ENCODE measurements around the gene SLC22A4.

SLC22A4 gene

DNA sequence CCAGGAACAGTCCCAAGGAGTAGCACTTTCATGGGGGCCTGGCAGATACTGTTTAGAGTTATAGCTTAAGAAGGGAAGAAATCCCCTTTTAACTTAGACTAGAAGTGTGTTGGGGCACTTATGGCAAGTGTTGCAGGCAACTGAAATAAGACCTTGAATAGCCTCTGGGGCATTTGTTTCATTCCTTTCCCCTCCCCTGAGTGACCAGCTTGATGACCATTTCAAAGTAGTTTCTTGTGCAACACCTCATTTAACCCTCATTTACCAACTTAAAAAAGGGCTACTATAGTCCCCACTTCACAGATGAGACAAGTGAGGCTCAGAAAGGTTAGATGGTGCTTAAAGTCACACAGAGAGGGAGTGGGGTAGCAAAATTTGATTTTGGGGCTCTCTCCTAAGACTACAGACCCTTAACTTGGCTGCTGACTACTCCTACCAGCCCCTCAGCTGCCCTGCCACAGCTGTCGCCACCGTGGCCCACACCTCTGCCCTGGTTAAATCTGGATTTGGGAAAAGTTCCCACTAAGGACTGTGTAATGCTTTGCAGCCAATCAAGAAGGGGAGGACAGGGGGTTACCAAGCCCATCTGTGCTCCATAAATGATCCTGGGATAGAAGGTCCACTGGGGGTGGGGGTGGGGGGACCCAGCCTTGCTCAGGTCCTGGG, 31.2 kb upstream of the SLC22A4 start:
- DNase-seq (ENCODE audit: low read depth): no peak

DNA sequence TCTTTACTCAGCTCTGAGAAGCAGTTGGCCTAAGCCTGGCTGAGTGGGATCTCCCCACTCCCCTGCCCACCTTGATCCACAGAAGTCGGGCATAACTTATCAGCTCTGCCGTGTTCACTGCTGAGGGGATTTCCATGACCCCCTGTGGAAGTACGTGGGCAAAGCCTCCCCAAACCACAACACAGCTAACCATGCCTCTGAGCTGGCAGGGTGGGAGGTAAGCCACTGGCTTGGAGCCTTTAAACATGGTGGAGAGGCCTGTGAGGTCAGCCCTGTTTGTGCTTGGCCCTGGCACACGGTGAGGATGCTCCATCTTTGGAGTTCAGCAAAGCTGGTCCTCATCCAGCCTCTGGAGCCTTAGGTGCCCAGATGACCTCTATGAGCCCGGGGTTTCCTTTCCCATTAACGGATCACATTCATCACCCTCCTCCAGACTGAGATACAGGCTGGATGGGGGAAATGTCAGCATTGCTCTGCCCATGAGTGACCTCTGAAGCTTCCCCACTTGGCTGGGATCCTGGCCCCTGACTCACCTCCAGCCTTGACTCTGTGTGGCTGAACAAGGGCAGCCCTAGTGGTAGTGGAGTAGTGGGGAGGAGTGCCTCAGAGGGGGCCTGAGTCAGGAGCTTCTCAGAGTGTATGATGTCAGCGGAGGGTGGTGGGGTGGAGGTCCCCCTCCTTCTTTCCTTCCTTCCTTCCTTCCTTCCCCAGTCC, 30.5 kb upstream of the SLC22A4 start:
- no peak for DNase-seq (ENCODE audit: low read depth)

DNA sequence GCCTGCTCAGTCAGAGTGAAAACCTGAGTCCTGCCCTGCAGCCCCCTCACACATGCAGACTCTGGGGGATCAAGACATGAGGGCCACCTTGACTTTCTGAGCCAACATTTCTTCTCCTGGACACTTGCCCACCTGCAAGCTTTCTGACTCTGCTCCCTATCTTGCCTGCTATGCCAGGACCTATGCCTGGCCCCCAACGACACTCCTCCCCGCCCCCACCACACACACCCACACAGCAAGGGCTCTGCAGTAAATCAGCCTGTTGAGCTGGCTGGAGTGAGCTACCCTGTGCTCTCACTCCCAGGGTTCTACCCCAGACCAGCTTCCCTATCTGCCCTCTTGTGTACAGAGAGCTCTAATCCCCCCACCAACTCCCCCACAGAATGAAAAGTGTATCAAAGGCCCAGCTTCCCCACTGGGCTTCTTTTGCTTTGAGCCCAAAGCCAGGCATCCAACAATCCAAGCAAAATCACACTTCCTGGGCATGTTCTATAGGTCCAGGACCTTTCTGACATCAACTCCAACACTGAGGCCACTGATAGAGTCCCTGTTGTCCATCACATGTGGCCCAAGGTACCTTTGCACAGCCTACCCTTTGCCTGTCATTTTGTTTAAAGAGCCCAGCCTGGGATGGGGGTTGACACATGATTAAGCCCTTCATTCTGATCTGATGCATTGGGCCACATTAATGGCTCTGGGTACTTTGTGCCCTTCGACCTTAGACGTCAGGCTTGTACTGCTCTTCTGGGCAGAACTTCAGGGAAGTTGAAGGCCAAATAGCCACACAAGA, 29.5 kb upstream of the SLC22A4 start:
- DNase-seq (ENCODE audit: low read depth): no peak

DNA sequence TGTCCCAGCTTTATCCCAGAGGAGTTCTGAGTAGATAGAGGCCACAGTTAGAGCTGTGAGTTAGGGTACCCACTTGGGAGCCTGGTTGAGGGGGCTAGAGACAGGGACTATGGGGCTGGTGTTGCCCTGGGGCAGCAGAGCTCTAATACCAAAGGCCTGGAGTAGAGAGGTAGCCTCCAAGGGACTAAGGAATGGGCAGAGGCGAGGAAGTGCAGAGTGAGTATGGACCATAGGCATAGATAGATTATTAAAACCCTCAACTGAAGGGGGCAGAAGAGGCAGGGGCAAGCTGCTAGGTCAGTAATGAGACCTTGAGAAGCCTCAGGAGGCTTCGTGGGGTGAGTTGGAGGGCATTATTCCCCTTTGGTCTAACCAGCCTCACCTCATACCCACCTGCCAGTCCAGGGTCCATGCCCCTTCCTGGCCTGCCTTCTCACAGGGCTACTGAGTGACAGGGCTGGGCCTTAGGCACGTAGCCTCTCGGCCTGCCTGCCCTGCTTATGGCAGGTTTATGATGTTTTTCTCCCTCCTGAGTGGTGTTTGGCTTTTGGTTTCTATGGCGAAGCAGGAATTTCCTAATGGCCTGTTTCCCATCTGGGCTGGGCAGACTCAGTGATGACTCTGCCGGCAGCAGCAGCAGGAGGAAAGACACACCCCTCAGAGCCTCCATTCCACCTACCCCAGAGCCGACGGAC, 28.7 kb upstream of the SLC22A4 start:
- no peak for DNase-seq (ENCODE audit: low read depth)

DNA sequence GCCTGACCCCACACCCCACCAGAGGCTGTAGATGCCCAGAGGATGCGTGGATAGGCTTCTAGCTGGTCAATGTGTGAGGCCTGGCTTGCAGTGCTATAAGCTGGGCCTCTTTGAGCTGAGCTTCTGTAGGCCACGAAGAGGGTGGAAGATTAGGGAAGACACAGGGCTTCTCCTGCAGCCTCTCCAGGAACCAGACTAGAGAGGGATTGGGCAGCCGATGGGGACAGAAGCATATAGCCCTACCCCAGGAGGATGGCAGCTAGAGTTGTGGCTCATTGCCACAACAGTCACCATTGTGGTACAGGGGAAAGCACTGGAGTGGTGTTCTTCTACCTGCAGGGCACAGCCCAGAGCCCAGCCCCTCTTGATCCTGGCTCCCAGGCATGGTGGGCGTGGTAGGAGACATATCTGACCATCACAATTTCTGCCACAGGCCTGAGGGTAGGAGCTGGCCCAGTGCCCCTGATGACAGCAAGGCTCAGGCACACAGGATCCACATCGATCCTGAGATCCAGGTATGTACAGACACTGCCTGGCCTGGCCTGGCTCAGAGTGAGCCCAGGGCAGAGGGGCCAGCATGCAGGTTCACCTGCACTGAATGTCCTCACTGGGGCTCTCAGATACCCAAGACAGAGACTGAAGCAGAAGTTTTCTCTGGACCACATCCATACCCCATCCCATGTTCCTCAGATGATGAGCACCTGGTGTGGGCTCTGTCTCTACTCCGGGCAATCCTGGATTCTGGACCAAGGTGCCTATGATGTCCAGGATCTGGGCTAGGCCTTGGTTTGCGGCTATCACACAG, 28.0 kb upstream of the SLC22A4 start:
- no peak for DNase-seq (ENCODE audit: low read depth)

DNA sequence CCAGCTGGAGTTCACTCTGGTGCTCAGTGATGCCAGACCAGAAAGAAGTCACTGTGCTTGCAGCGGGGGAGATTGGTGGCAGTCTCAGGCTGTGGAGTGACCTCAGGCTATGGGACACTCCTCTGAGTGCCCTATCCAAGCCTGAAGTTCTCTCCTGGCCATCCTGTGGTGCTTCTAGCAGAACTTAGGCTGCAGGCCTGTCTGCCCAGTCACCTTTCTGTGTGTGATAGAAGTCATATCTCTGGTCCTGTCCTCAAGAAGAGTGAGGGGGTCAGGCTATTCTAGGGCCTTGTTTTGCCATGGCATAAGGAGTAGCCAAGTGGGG, 27.4 kb upstream of the SLC22A4 start:
- DNase-seq (ENCODE audit: low read depth): no peak

DNA sequence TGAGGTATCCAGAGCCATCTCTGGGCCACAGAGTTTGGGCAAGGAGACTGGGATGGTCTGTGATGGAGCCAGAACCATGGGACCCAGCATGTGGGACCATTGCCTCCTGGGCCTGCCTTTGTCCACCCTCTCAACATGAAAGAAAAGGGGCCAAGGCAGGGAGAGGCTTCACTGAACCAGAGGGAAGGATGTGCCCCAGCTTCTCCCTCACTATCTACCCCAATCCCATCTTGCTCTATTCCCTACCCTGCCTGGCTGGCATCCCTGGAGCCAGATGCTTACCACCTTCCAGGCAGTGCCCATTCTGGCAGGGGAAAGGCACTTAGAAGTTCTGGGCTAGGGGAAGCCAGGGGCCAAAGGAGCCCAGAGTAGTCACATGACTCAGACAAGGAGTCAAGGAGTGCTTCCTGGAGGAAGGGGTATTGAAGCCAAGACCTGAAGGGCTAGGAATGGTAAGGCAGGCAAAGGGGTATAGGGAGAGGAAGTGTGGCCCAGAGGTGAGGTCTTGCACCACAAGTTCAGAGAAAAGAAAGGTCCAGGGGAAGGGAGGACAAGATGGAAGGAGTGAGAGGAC, 26.9 kb upstream of the SLC22A4 start:
- DNase-seq (ENCODE audit: low read depth): no peak

DNA sequence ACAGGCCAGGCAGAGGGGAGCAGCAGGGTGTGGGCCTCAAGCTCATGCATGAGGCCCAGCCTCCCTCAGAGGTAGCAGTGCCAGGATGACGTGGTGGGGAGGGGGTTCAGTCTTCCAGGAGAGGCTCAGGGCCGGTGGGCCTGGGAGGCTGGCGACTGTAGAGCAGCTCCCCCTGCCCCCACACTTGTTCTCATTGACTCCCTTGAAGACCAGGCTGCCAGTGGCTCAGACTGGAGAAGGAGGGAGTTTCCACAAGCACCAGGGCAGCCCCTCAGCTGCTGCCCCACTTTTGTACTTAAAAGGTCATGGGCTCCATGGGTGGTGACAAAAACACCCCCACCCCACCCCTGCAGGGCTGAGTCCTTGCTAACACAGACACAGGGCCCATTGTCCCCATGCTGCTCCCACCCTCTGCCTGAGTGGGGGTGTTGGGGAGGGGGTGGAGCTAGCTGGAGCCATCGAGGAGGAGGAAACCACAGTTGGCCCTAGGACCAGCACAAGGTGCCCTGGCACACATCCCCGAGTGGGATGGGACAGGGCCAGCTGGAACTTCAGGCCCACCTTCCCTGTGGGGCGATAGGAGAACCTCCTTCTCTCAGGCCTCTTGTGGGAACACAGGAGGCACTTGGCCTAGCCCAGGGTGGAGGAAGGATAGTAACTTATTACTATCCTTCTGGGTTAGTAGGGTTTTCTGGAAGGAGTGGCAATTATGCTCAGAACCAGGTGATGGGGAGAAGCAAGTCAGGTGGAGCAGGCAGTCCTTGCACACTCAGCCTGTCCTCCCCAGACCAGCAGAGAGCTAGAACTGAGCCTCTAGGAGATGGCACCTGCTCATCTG, 26.0 kb upstream of the SLC22A4 start:
- DNase-seq (ENCODE audit: low read depth): no peak

DNA sequence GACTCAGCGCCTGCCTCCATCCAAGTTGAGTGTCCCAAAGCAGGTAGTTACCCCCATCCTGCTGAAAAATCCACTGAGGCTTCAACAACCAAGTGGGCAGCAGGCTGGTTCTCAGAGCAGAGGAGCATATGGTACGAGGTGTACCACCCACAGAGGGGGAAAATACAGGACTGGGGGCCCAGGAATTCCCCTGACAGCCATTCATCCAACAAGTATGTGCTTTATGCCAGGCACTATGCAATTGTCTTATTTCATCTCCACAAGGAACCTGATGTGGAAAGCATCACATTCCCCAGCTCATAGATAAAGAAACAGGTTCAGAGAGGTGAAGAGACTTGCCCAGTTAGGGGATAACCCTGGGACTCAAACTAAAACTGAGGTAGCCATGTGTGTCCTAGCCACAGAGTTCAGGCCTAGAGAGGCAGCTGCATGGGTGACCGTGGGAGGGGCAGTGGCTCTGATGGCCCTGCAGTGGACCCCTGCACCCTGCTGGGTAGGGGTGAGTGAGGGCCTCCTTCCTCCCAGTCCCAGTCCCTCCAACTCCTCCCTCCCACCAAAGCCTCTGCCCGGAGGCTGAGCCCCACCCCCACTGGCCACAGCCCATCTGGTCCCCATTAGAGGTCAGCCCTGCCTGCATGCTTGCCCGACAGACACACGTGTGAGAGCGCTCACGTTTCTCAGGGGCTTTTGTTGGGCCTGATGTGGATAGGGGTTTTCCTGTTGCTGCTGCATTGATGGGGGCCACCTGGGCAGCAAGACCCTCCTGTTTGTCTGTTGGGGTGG, 25.2 kb upstream of the SLC22A4 start:
- DNase-seq (ENCODE audit: low read depth): no peak

DNA sequence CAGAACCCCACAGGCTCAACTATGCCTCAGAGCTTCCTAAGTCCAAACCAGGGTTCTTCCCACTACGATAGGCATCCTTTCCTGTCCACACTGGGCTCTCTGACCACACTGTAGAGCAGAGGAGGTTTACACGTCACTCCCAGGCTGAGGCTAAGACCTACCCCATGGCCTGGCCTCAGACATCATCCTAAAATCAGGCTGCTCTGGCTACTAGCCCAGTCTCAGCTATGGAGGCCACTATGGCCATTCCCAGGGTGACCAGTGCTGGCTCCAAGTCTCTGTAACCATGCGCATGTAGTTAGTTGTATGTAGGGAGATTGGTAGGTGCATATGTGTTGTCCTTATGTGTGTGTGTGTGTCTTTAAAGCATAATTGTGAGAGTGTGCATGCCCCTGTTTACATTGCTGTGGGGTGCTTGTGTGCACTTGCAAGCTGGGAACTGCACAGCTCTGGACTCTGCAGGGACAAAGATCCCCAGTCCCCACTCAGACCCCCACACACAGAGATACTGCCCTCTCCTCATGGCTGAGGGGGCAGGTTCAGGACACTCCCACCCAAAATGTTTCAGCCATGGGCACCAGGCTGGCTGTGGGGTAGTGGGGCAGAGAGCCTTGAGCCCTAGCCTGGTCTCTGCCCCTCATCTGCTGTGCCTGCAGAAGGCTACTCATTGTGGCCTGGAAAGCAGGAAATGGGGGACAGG, 24.4 kb upstream of the SLC22A4 start:
- DNase-seq (ENCODE audit: low read depth): no peak

DNA sequence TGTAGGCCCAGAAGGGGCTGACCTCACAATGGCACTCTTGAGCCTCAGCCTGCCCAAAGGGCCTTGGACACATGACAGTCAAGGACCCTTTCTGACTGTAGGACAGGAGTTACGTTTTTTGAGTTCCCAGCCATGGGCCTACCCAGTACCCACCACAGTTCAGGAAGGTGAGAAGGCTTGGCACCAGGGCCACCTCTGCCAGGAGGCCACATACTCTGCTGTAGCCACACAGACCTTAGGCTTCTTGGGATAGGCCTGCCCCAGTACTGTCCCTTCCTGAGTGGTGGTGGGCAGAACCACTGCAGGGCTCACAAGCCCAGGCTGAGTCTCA, 23.9 kb upstream of the SLC22A4 start:
- DNase-seq (ENCODE audit: low read depth): no peak

DNA sequence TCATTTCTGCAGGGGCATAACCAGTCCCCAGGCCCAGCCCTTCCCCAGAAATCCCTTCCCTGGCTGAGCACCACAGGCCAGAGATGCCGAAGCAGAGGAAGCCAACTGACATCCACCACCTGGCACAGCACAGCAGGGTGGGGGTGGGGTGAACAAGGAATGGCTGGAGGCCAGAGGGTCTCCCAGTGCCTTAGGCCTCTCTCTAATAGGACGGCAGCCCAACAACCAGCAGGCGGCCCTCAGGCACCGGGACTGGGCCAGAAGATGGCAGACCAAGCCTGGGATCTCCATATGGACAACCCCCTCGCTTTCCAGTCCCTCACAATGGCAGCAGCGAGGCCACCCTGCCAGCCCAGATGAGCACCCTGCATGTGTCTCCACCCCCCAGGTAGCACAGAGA, 23.5 kb upstream of the SLC22A4 start:
- no peak for DNase-seq (ENCODE audit: low read depth)

DNA sequence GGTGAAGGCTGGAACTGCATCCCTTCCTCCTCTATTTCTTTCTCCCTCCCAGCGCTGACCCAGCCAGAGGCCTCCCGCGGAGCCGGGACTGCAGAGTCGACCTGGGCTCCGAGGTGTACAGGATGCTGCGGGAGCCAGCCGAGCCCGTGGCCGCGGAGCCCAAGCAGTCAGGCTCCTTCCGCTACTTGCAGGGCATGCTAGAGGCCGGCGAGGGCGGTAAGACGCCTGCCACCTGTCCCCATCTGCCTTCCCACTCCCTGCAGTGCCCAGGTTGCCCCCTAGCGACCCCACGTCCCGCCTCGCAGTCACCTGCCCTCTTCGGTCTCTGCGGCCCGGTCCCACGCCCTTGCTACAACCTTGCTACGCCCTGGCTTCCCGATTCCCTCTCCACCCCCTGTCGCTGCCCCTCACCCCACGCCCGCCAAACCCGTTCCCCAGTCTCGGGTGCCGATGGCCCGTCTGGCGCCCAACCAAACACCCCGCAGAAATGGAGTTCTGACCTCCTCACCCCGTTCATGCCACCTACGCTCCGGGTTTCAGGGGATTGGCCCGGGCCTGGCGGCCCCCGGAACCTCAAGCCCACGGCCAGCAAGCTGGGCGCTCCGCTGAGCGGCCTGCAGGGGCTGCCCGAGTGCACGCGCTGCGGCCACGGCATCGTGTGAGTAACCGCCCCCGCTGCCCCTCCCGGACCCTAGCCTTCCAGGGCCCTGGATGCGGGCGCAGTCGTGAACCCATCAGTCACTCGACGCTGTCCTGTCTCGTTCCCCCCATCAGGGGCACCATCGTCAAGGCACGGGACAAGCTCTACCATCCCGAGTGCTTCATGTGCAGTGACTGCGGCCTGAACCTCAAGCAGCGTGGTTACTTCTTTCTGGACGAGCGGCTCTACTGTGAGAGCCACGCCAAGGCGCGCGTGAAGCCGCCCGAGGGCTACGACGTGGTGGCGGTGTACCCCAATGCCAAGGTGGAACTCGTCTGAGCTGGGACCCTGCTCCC, 22.6 kb upstream of the SLC22A4 start:
- DNase-seq (ENCODE audit: low read depth): no peak

DNA sequence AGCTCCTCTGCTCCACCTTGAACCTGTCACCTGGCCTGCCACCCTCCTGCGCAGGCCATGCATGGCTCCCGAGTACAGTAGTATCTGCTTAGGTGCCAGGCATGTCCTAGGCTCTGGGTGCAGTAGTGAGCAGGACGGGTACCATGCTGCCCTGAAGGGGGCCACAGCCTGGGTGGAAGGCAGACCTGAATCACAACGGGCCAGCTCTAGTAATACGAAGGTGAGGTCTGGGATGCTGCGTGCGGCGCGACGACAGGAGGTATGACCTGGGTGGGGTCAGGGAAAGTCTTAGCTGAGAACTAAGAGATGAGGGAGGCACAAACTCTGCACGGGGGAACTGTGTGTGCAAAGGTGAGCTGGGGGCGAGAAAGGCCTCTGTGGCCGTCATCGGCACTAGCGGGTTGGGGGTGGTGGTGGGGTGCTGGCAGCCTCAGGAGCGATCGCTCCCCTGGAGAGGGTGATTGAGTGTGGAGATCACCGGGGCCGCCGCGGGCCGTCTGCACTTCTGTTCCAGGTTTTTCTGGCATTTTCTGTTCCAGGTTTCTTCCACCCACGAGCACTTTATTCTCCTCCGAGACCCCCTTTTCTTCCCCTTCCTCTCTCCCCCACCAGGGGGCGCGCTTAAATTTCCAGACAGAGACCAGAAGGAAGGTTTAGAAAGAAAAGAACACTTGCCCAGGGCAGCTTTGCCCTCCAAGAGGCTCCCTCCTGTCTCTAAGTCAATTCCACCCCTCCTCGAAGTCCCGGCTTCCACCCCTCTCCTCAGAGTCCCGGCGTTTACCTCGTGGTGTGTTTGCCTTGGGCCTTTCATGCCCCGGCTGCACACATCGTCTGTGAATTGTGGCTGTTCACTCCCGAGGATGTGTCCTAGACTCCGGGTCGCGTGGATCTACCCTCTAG, 21.6 kb upstream of the SLC22A4 start:
- peak; percentile 49 for DNase-seq (ENCODE audit: low read depth)

DNA sequence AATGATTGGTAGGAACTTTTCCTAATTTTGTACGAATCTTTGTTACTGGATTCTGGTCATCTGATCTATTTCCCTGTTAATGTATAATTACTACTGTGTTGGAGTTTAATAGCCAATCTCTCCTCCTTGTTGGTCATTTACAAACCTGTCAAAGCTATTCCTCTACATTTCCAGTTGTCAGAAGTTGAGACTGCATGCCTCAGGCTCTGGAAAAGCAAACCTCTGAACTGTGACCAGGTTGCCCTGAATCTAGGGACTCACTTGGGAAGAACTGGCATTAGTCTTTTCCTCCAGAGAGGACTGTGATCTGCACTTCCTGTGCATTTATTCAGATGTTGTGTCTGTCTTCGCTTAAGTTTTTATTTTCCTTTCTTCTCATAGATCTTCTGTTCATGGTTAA, 20.6 kb upstream of the SLC22A4 start:
- no peak for DNase-seq (ENCODE audit: low read depth)

DNA sequence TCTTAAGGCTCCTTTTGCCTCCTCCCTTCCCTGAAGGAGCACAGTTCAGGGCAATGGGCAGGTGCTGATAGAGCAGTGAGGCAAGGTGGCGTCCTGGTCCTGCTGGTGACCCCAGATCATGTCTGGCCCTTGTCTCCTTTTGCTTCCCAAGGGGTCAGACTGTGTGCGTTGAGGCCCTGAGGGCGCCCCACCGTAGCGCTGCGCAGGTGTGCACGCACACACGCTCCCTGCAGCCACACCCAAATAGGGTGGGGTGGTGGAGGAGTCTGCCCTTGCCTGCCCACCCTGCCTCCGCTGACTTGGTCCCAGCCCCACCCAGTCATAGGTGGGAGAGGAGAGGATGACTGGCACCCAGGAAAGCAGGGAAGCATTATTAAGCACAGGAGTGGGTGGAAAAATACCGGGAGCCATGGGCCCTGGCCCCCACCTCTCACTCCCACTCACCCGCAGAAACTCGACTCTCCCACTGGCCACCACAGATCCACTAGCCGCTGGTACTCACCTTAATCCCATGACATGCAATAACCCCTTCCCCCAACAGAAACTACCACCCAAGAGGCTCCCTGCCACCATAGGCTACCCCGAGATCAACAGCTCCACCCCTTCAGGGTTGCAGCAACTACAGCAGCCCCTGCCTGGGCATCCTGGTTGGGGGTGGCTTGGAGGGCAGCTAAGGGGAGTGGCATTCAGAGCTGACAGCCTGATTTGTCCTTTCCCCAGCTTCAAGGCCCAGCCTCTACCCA, 20.0 kb upstream of the SLC22A4 start:
- DNase-seq (ENCODE audit: low read depth): no peak
